Measurements from ENCODE around the gene VTI1A. TPM values are rescaled to one million over a fixed set of nuclear protein-coding genes. Genes with fewer than 3 reads are reported as not detected.

The VTI1A gene
- total and polyA plus RNA-seq, 2 of the 8 experiments (the other 6 are each of a cell fraction or from before 2014, with no cell fraction given) = 6.0 to 20.0 TPM

DNA sequence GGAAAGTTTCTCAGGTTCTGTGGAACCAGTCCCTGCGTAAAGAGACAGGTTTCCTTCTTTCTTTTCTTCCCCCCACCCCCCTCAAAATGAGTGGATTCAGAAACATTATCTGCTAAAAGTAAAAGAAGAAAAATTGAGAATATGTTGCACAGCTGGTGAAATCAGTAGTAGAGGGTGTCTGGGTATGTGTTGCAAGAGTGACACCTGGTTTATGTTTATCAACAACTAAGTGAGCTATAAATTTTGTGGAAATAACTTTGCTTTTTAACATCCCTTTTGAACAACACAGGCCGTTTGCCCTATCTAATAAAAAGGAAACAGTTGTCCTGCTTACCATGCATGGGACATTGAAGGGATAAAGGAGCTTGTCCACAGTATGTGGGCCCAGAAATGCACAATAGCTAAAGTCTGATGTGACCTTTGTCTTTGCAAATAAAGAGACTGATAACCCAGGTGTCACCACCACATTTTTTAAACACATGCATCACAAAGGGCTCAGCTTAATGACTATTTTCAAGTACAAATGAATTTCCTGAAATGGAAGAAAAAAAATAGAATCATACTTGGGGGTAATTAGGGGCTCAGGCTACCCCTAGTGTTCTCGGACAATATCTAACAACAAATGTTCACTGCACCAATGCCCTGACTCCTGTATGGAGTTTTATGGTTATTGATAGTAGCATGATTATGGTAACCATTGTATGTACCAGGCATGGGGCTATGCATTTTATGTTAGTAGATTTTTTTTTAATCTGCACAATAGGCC, 281.3 kb downstream of the VTI1A start:
- no peak for FAIRE-seq
- TF ChIP-seq KDM4A (IDR thresholded peaks at IDR 0.05; ENCODE audit: low read depth, low read length, severe bottlenecking) (no peak), ASH2L (IDR thresholded peaks at IDR 0.05; ENCODE audit: low read length) (no peak)

More for the DNA sequence above, 281.3 kb downstream of the VTI1A start:
- H3K27ac ChIP-seq (ENCODE audit: low read depth, low read length) = no peak overlapping the region
- no peak overlapping the region for H3K23ac ChIP-seq (ENCODE audit: insufficient read length)
- H3K4ac ChIP-seq (replicated peaks; ENCODE audit: insufficient read length, low read depth, low read length) = no peak overlapping the region
- H3K79me2 ChIP-seq (ENCODE audit: control insufficient read depth in 1 of 2, insufficient read depth in 2 of 2, low read length in 2 of 2) = no peaks in the 10 kb centered on the region
- H2AK5ac ChIP-seq (ENCODE audit: low read depth, low read length) = no peak overlapping the region
- no peak overlapping the region for H3K14ac ChIP-seq (ENCODE audit: insufficient read length)
- H3K18ac ChIP-seq (ENCODE audit: extremely low read depth, low read length) = no peak overlapping the region
- CTCF ChIA-PET (ENCODE audit: partially characterized antibody) = no interaction called here
- no peak overlapping the region for H2BK15ac ChIP-seq (ENCODE audit: low read length)
- H3K4me2 ChIP-seq (ENCODE audit: insufficient read depth in 1 of 2, low read depth in 2 of 2, low read length in 2 of 2) = no peak overlapping the region
- no peak overlapping the region for H4K8ac ChIP-seq (ENCODE audit: extremely low read depth, insufficient read depth, low read length)
- no peak overlapping the region for H2BK5ac ChIP-seq (ENCODE audit: low read depth, low read length)
- H3K23me2 ChIP-seq (ENCODE audit: low read depth, low read length) = no peaks in the 10 kb centered on the region
- peaks cover 9 to 20% (median 14%) of the 10 kb centered on the region in 4 experiments for H3K4me1 ChIP-seq (replicated peaks in 1 of 4; ENCODE audit: control insufficient read depth in 3 of 4, insufficient read depth in 4 of 4, low read length in 3 of 4)
- no peak overlapping the region for H2BK12ac ChIP-seq (ENCODE audit: low read depth, low read length)
- H3K9me3 ChIP-seq (ENCODE audit: insufficient read depth in 2 of 2, low read depth in 1 of 2, low read length in 1 of 2) = no peaks in the 10 kb centered on the region
- POLR2A ChIA-PET (ENCODE audit: partially characterized antibody) = no interaction called here
- H2AFZ ChIP-seq (ENCODE audit: low read length) = no peak overlapping the region
- no peak overlapping the region for H3K4me3 ChIP-seq (ENCODE audit: extremely low read depth in 1 of 4, insufficient read depth in 2 of 4, low read depth in 3 of 4, low read length in 4 of 4)
- WGBS, 2 experiments (ENCODE audit: extremely low coverage in 1 of 2, insufficient coverage in 1 of 2, insufficient read length in 1 of 2, insufficient replicate concordance in 2 of 2, low coverage in 1 of 2, low lambda C conversion rate in 2 of 2, missing lambda C conversion rate in 1 of 2) = 81% methylated on average over 3 of the region's 3 CpGs; no CpG with 5 or more reads in 1 of the 2 experiments
- H4K5ac ChIP-seq (ENCODE audit: insufficient read length, low read depth, low read length) = no peak overlapping the region
- H4K91ac ChIP-seq (replicated peaks; ENCODE audit: insufficient read length, low read length) = no peak overlapping the region
- H3K9ac ChIP-seq (replicated peaks in 1 of 4; ENCODE audit: extremely low read depth in 1 of 4, low read depth in 3 of 4, low read length in 3 of 4) = no peak overlapping the region
- H3K56ac ChIP-seq (replicated peaks; ENCODE audit: insufficient read length, low read depth, low read length) = no peak overlapping the region
- H3K27me3 ChIP-seq (replicated peaks in 1 of 4; ENCODE audit: control insufficient read depth in 3 of 4, extremely low read depth in 1 of 4, insufficient read depth in 3 of 4, low read length in 3 of 4) = no peaks in the 10 kb centered on the region
- H4K20me1 ChIP-seq (replicated peaks in 1 of 2; ENCODE audit: control insufficient read depth in 1 of 2, insufficient read depth in 2 of 2, low read length in 2 of 2) = no peaks in the 10 kb centered on the region
- no peak overlapping the region for H2BK20ac ChIP-seq (ENCODE audit: low read length)
- peak in 1 of 2 experiments; percentile 11 for DNase-seq (ENCODE audit: low read depth in 1 of 2, low spot score in 2 of 2)
- H2BK120ac ChIP-seq (replicated peaks; ENCODE audit: low read depth, low read length) = no peak overlapping the region
- no peaks in the 10 kb centered on the region for H3K36me3 ChIP-seq (ENCODE audit: control insufficient read depth in 2 of 4, insufficient read depth in 4 of 4, low read length in 3 of 4)
- H3K79me1 ChIP-seq (ENCODE audit: low read depth, low read length) = no peaks in the 10 kb centered on the region
